ENCODE results near the gene GUF1. TPM values are rescaled to one million over a fixed set of nuclear protein-coding genes. Genes with fewer than 3 reads are reported as not detected.

The GUF1 gene
- total and polyA plus RNA-seq, 4 donors = 6.4 to 13.0 (median 10.5) TPM

DNA sequence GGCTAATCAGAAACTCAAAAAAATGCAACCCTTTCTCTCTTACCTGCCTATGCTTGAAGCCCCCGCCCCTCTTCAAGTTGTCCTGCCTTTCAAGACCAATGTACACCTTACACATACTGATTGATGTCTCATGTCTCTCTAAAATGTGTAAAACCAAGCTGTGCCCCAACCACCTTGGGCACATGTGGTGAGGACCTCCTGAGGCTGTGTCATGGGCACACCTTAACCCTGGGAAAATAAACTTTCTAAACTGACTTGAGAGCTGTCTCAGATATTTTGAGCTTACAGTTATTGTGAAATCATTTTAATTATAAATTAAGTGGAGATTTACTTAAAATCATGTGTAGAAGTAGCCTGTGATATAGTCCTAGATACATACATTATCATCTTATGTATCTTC, 22.2 kb downstream of the GUF1 start (continued):
- TF ChIP-seq, protein P1, sequence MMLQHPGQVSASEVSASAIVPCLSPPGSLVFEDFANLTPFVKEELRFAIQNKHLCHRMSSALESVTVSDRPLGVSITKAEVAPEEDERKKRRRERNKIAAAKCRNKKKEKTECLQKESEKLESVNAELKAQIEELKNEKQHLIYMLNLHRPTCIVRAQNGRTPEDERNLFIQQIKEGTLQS (IDR thresholded peaks at IDR 0.05) = no peak
- no peak for TF ChIP-seq FOXA1 (IDR thresholded peaks at IDR 0.05)
- no peak for TF ChIP-seq NR2F2 (IDR thresholded peaks at IDR 0.05)
- TF ChIP-seq SP1 (IDR thresholded peaks at IDR 0.05) = no peak
- TF ChIP-seq TAF1 (conservative IDR thresholded peaks at IDR 0.05) = no peak
- TF ChIP-seq RXRA (IDR thresholded peaks at IDR 0.05) = no peak
- no peak for TF ChIP-seq JUND (IDR thresholded peaks at IDR 0.05)

DNA sequence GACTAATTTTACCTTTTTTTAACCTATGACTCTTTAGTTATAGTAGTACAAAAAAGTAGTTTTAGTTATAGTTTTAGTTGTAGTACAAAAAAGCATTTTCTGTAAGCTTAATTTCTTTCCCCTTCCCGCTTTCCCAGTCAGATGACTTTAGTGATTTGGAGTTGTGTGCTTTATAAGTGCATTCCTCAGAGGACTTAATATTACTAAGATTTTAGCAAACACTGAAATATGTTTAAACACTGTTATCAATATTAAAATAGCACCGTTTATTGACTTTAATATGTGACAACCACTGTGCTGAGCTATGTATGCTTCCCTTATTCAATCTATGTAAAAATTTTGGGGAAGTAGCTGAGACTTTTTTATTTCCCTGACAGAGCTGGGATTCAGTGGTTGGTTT, 22.8 kb downstream of the GUF1 start:
- Histone ChIP-seq H3K9me3 (ENCODE audit: control insufficient read depth in 4 of 4, low read length in 3 of 4) (no peaks in the 10 kb centered on the region), H3K36me3 (ENCODE audit: control insufficient read depth in 4 of 4, insufficient read depth in 3 of 4, low read depth in 1 of 4, low read length in 3 of 4) (peaks cover 2 to 31% (median 23%) of the 10 kb centered on the region in 4 donors), H3K27ac (ENCODE audit: low read depth in 1 of 2, low read length in 2 of 2) (no peak overlapping the region), H3K27me3 (ENCODE audit: control insufficient read depth in 4 of 4, insufficient read depth in 4 of 4, low read length in 3 of 4) (no peaks in the 10 kb centered on the region), H3K4me1 (ENCODE audit: control insufficient read depth in 4 of 4, insufficient read depth in 4 of 4, low read length in 3 of 4) (no peaks in the 10 kb centered on the region), H3K4me3 (ENCODE audit: low read depth in 1 of 3, low read length in 3 of 3) (no peak overlapping the region), H3K9ac (ENCODE audit: low read depth in 1 of 2, low read length in 2 of 2) (no peak overlapping the region)
- no peak for TF ChIP-seq YY1 (IDR thresholded peaks at IDR 0.05)
- no peak for TF ChIP-seq RAD21 (IDR thresholded peaks at IDR 0.05)
- no peak for TF ChIP-seq HNF4G (IDR thresholded peaks at IDR 0.05)
- no peak for TF ChIP-seq FOXA2 (IDR thresholded peaks at IDR 0.05)
- TF ChIP-seq FOXA1 (IDR thresholded peaks at IDR 0.05) = no peak
- TF ChIP-seq RXRA (IDR thresholded peaks at IDR 0.05) = no peak
- no peak for TF ChIP-seq GABPA (IDR thresholded peaks at IDR 0.05 in 1 of 2, conservative IDR thresholded peaks at IDR 0.05 in 1 of 2)
- TF ChIP-seq, protein P1 (IDR thresholded peaks at IDR 0.05) = no peak
- no peak for TF ChIP-seq JUND (IDR thresholded peaks at IDR 0.05)
- TF ChIP-seq EGR1 (IDR thresholded peaks at IDR 0.05; ENCODE audit: low read depth in 2 of 2) = no peak
- TF ChIP-seq, protein P2, sequence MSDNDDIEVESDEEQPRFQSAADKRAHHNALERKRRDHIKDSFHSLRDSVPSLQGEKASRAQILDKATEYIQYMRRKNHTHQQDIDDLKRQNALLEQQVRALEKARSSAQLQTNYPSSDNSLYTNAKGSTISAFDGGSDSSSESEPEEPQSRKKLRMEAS (IDR thresholded peaks at IDR 0.05) = no peak
- no peak for TF ChIP-seq HNF4A (conservative IDR thresholded peaks at IDR 0.05)
- no peak for TF ChIP-seq NR2F2 (IDR thresholded peaks at IDR 0.05)
- TF ChIP-seq SP1 (IDR thresholded peaks at IDR 0.05) = no peak
- no peak for TF ChIP-seq TAF1 (conservative IDR thresholded peaks at IDR 0.05)
- TF ChIP-seq, protein P3, sequence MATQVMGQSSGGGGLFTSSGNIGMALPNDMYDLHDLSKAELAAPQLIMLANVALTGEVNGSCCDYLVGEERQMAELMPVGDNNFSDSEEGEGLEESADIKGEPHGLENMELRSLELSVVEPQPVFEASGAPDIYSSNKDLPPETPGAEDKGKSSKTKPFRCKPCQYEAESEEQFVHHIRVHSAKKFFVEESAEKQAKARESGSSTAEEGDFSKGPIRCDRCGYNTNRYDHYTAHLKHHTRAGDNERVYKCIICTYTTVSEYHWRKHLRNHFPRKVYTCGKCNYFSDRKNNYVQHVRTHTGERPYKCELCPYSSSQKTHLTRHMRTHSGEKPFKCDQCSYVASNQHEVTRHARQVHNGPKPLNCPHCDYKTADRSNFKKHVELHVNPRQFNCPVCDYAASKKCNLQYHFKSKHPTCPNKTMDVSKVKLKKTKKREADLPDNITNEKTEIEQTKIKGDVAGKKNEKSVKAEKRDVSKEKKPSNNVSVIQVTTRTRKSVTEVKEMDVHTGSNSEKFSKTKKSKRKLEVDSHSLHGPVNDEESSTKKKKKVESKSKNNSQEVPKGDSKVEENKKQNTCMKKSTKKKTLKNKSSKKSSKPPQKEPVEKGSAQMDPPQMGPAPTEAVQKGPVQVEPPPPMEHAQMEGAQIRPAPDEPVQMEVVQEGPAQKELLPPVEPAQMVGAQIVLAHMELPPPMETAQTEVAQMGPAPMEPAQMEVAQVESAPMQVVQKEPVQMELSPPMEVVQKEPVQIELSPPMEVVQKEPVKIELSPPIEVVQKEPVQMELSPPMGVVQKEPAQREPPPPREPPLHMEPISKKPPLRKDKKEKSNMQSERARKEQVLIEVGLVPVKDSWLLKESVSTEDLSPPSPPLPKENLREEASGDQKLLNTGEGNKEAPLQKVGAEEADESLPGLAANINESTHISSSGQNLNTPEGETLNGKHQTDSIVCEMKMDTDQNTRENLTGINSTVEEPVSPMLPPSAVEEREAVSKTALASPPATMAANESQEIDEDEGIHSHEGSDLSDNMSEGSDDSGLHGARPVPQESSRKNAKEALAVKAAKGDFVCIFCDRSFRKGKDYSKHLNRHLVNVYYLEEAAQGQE (IDR thresholded peaks at IDR 0.05) = no peak
- 84% methylated on average over 2 of the region's 2 CpGs for WGBS
- DNase-seq (ENCODE audit: low spot score) = no peak

DNA sequence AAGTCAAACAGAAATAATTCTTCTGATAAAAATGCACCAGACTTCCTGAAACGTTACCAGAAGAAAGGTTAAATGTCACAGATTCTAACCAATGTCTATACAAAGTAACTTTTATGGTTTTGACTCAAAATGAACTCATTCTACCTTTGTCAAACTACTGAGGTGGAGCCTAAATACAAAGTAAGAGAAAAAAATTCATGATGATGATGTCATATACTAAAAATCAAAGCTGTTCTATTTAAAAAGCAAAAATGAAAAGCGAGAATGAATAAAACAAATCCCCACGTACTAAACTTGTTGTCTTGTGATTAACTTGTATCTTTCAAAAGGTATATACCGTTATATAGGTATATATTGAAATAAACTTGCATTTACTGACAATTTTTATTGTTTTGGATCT, 26.5 kb downstream of the GUF1 start:
- Histone ChIP-seq H3K4me1 (ENCODE audit: control insufficient read depth in 4 of 4, insufficient read depth in 4 of 4, low read length in 3 of 4) (no peaks in the 10 kb centered on the region), H3K36me3 (ENCODE audit: control insufficient read depth in 4 of 4, insufficient read depth in 3 of 4, low read depth in 1 of 4, low read length in 3 of 4) (peaks cover 2 to 19% (median 7%) of the 10 kb centered on the region in 4 donors), H3K9me3 (ENCODE audit: control insufficient read depth in 4 of 4, low read length in 3 of 4) (no peaks in the 10 kb centered on the region), H3K27me3 (ENCODE audit: control insufficient read depth in 4 of 4, insufficient read depth in 4 of 4, low read length in 3 of 4) (no peaks in the 10 kb centered on the region), H3K27ac (ENCODE audit: low read depth in 1 of 2, low read length in 2 of 2) (no peak overlapping the region), H3K4me3 (ENCODE audit: low read depth in 1 of 3, low read length in 3 of 3) (no peak overlapping the region), H3K9ac (ENCODE audit: low read depth in 1 of 2, low read length in 2 of 2) (no peak overlapping the region)
- TF ChIP-seq TAF1 (conservative IDR thresholded peaks at IDR 0.05) (no peak), NR2F2 (IDR thresholded peaks at IDR 0.05) (no peak), EGR1 (IDR thresholded peaks at IDR 0.05; ENCODE audit: low read depth in 2 of 2) (no peak), FOXA2 (IDR thresholded peaks at IDR 0.05) (no peak), YY1 (IDR thresholded peaks at IDR 0.05) (no peak), SP1 (IDR thresholded peaks at IDR 0.05) (no peak), GABPA (IDR thresholded peaks at IDR 0.05 in 1 of 2, conservative IDR thresholded peaks at IDR 0.05 in 1 of 2) (no peak), RAD21 (IDR thresholded peaks at IDR 0.05) (no peak), HNF4G (IDR thresholded peaks at IDR 0.05) (no peak), FOXA1 (IDR thresholded peaks at IDR 0.05) (no peak), HNF4A (conservative IDR thresholded peaks at IDR 0.05) (no peak), RXRA (IDR thresholded peaks at IDR 0.05) (no peak), JUND (IDR thresholded peaks at IDR 0.05) (no peak)
- TF ChIP-seq, protein P3 (IDR thresholded peaks at IDR 0.05) = no peak
- TF ChIP-seq, protein P1 (IDR thresholded peaks at IDR 0.05) = no peak
- TF ChIP-seq, protein P2 (IDR thresholded peaks at IDR 0.05) = no peak
- TF ChIP-seq, protein P4, sequence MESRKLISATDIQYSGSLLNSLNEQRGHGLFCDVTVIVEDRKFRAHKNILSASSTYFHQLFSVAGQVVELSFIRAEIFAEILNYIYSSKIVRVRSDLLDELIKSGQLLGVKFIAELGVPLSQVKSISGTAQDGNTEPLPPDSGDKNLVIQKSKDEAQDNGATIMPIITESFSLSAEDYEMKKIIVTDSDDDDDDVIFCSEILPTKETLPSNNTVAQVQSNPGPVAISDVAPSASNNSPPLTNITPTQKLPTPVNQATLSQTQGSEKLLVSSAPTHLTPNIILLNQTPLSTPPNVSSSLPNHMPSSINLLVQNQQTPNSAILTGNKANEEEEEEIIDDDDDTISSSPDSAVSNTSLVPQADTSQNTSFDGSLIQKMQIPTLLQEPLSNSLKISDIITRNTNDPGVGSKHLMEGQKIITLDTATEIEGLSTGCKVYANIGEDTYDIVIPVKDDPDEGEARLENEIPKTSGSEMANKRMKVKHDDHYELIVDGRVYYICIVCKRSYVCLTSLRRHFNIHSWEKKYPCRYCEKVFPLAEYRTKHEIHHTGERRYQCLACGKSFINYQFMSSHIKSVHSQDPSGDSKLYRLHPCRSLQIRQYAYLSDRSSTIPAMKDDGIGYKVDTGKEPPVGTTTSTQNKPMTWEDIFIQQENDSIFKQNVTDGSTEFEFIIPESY (IDR thresholded peaks at IDR 0.05) = no peak
- WGBS = 92% methylated on average over 4 of the region's 4 CpGs
- DNase-seq (ENCODE audit: low spot score) = no peak
